ENCODE results near the gene ELP6. TPM values are rescaled to one million over a fixed set of nuclear protein-coding genes. Genes with fewer than 3 reads are reported as not detected.
A peak's percentile ranks its signal among the peaks of the same experiment; 100 is the strongest.

ELP6 gene
- total RNA-seq, result 27.0 TPM

DNA sequence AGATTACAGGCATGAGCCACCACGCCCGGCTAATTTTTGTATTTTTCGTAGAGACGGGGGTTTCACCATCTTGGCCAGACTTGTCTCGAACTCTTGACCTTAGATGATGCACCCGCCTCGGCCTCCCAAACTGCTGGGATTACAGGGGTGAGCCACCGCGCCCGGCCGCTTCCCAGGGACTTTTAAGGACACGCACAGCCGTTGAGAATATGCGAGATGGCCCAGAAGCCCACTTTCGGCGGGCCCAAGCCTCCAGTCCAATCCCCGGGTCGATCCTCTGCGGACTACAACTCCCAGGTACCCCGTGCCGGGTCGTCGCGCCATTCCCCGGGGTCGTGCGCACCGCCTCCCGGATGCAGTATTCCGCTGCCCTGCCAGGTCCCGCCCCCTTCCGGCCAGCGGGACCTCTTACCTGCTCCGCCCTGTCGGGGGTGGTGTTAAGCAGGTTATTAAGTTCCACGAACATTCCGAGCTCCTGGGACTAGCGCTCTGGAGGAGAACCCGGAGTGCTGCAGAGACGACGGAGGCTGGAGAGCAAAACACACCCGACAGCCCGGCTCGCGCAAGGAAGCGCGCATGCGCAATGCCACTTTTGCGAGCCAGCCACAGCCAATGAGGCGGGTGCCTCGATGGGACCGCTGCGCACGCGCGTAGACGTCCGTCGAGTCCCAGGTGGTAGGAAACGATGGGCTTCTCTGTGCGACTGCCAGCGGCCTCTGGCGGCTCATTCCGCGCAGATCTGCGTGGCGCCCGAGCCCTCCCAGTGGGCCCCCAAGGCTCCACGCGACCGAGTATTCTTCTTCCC lies at the start of gene ELP6:
Gene ELP6 (minus strand): TSS at position 588 of the 805 bp plus-strand sequence. CDS start 122 bp downstream, at position 466.
- peaks cover 6 to 18% of the 10 kb centered on the region in 2 donors for H3K36me3 ChIP-seq
- H3K4me1 ChIP-seq, result peaks cover 0 to 5% of the 10 kb centered on the region in 2 donors
- no peaks in the 10 kb centered on the region for H3K9me3 ChIP-seq
- intact Hi-C loops (cut with DNase I), result loop anchor here (1.0 to 5.0 kb wide), 4 partner anchors 39 to 289 kb away; partner anchors contain the start of genes DHX30 and SCAP
- peak; percentile 82 to 98 for DNase-seq (ENCODE audit: low spot score in 2 of 2)
- TF ChIP-seq CTCF (IDR thresholded peaks at IDR 0.05), result peak; percentile 8 to 32 (median 30)
- peak within 1 kb of the TSS; percentile 64 to 85 for H3K4me3 ChIP-seq
- H3K27ac ChIP-seq, result peak within 1 kb of the TSS; percentile 87 to 94
- H3K27me3 ChIP-seq, result no peaks in the 10 kb centered on the region

DNA sequence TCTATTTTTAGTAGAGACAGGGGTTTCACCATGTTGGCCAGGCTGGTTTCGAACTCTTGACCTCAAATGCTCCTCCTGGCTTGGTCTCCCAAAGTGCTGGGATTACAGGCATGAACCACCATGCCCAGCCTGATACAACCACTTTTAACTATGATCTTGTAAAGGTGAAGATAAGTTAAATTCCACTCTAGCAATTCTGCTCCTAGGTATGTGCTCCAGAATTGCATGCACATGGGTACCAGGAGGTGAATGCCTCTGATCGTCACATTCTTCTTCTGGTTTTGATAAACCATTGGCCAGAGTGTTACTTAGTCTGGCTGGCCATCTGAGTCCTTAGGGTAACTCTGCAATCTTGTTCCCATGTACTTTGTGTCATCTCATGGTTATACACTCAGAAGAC lies 42.8 kb upstream of the ELP6 start:
- Histone ChIP-seq H3K4me1 (no peaks in the 10 kb centered on the region), H3K27ac (no peak overlapping the region), H3K27me3 (no peaks in the 10 kb centered on the region), H3K4me3 (no peak overlapping the region), H3K36me3 (no peaks in the 10 kb centered on the region), H3K9me3 (no peaks in the 10 kb centered on the region)
- no peak for TF ChIP-seq CTCF (IDR thresholded peaks at IDR 0.05)
- intact Hi-C loops (cut with DNase I), result no loop called here
- no peak for DNase-seq (ENCODE audit: low spot score in 2 of 2)

DNA sequence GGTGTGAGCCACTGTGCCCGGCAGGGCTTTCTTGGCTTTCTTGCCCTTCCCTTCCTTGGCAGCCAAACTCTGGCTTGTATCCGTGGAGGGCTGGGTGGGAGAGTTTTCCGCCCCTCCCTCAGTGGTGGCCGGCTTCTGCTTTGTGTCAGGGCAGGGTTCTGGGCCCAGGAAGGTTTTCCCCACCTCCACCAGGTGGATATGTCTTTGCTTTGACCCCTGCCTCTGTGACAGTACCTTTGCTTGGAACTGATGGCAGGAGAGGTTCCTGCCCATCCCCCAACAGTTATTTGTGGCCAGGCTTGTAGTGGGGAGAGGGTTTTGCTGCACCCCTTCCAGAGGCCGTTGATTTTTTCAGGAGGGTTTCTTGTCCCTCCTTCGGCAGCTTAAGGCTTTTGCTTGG lies 40.8 kb upstream of the ELP6 start:
- Histone ChIP-seq H3K27ac (no peak overlapping the region), H3K36me3 (no peaks in the 10 kb centered on the region), H3K4me1 (no peaks in the 10 kb centered on the region), H3K27me3 (no peaks in the 10 kb centered on the region), H3K9me3 (no peaks in the 10 kb centered on the region), H3K4me3 (no peak overlapping the region)
- no peak for DNase-seq (ENCODE audit: low spot score in 2 of 2)
- no peak for TF ChIP-seq CTCF (IDR thresholded peaks at IDR 0.05)
- intact Hi-C loops (cut with DNase I), result no loop called here

DNA sequence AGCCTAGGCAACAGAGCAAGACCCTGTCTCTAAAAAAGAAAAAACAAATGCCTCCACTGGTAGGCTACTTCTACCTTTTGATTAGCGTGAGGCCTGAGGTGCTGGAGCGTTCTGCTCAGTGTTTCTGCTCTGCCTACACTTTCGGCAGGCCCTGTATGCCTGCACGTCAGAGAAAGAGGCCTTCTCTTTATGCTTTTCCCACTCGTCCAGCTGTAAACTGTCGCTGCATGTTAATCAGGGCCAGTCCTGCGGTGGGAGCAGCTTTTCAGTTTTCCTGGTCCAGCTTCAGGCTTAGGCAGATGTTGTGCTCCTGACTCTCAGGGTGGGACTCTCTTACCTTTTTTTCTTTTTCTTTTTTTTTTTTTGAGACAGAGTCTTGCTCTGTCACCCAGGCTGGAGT lies 39.9 kb upstream of the ELP6 start:
- Histone ChIP-seq H3K4me1 (no peaks in the 10 kb centered on the region), H3K27me3 (no peaks in the 10 kb centered on the region), H3K36me3 (no peaks in the 10 kb centered on the region), H3K4me3 (no peak overlapping the region), H3K9me3 (no peaks in the 10 kb centered on the region), H3K27ac (no peak overlapping the region)
- intact Hi-C loops (cut with DNase I), result no loop called here
- no peak for DNase-seq (ENCODE audit: low spot score in 2 of 2)
- no peak for TF ChIP-seq CTCF (IDR thresholded peaks at IDR 0.05)

DNA sequence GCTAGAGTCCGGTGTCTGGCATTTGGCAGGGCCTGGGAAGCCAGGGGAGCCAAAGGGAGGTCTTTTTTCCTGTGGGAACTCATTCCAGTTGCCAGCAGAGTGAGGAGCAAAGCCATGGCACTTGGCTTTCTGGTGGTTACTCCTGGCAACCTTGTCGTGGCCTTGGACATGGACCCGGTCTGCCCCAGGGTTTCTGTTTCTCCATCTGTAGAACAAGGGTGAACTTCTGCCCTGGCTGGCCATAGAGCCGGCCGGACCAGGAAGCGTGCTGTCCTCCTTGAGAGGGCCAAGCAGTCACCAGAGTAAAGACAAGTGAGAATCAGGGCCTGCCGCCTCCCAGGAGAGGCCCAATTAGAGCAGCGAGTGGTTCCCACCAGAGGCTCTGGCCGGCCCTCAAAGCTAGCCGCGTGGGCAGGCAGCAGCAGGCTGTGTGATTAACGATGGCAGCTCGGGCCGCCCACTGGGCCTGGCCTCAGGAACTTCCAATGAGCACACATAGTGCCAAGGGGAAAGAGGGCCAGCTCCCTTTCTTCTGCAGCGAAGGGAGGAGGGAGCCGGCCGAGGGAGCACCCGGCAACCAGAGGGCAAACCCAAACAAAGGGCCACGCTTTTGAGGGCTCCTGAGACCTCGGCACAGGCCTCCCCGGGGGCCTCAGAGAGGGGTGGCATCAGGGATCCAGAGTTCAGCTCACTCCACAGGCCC lies 29.1 kb upstream of the ELP6 start:
- Histone ChIP-seq H3K36me3 (no peaks in the 10 kb centered on the region), H3K27me3 (no peaks in the 10 kb centered on the region), H3K4me1 (peaks cover 5 to 9% of the 10 kb centered on the region in 2 donors), H3K9me3 (no peaks in the 10 kb centered on the region), H3K4me3 (peak overlapping the region in 1 of 2 donors; percentile 58), H3K27ac (peak overlapping the region; percentile 69 to 73)
- peak; percentile 36 to 77 for DNase-seq (ENCODE audit: low spot score in 2 of 2)
- no peak for TF ChIP-seq CTCF (IDR thresholded peaks at IDR 0.05)
- intact Hi-C loops (cut with DNase I), result no loop called here
